ENCODE data around the gene COG3.

DNA sequence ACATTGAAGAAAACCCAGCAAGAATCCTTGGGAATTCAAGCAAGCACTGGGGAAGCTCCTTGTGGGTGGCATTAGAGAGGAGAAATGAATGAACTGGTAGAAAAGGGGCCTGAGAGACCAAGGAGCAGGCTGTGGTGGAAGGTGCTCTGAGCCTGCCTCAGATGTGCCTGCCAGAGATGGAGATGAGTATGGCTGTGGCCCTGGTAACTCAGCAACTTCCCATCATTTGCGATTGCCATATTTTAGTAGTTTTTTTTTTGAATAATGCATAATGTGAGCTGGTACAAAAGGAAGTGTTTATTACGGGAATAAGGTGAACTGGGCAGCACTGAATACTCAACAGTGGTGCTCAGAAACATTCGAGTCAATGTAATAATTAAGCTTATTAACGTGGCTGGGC, 111.7 kb downstream of the COG3 start:
- no peak for TF ChIP-seq HDAC6 (IDR thresholded peaks at IDR 0.05; ENCODE audit: unreplicated experiment)
- TF ChIP-seq RAD21 (IDR thresholded peaks at IDR 0.05; ENCODE audit: insufficient read depth, low read depth, low read length): no peak
- TF ChIP-seq, protein P1, sequence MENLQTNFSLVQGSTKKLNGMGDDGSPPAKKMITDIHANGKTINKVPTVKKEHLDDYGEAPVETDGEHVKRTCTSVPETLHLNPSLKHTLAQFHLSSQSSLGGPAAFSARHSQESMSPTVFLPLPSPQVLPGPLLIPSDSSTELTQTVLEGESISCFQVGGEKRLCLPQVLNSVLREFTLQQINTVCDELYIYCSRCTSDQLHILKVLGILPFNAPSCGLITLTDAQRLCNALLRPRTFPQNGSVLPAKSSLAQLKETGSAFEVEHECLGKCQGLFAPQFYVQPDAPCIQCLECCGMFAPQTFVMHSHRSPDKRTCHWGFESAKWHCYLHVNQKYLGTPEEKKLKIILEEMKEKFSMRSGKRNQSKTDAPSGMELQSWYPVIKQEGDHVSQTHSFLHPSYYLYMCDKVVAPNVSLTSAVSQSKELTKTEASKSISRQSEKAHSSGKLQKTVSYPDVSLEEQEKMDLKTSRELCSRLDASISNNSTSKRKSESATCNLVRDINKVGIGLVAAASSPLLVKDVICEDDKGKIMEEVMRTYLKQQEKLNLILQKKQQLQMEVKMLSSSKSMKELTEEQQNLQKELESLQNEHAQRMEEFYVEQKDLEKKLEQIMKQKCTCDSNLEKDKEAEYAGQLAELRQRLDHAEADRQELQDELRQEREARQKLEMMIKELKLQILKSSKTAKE (IDR thresholded peaks at IDR 0.05; ENCODE audit: low read depth, poor library complexity, severe bottlenecking): no peak
- TF ChIP-seq, protein P2, sequence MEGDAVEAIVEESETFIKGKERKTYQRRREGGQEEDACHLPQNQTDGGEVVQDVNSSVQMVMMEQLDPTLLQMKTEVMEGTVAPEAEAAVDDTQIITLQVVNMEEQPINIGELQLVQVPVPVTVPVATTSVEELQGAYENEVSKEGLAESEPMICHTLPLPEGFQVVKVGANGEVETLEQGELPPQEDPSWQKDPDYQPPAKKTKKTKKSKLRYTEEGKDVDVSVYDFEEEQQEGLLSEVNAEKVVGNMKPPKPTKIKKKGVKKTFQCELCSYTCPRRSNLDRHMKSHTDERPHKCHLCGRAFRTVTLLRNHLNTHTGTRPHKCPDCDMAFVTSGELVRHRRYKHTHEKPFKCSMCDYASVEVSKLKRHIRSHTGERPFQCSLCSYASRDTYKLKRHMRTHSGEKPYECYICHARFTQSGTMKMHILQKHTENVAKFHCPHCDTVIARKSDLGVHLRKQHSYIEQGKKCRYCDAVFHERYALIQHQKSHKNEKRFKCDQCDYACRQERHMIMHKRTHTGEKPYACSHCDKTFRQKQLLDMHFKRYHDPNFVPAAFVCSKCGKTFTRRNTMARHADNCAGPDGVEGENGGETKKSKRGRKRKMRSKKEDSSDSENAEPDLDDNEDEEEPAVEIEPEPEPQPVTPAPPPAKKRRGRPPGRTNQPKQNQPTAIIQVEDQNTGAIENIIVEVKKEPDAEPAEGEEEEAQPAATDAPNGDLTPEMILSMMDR (IDR thresholded peaks at IDR 0.05 in 2 of 3, conservative IDR thresholded peaks at IDR 0.05 in 1 of 3; ENCODE audit: control insufficient read depth in 2 of 3, extremely low read depth in 1 of 3, insufficient read depth in 1 of 3, low read depth in 3 of 3, low read length in 3 of 3): no peak
- TF ChIP-seq EP300 (IDR thresholded peaks at IDR 0.05; ENCODE audit: borderline replicate concordance in 1 of 2, control insufficient read depth in 1 of 2, low read depth in 2 of 2, low read length in 2 of 2): no peak
- no peak for TF ChIP-seq POLR2A (IDR thresholded peaks at IDR 0.05; ENCODE audit: low read depth, low read length)
- TF ChIP-seq, protein P3, sequence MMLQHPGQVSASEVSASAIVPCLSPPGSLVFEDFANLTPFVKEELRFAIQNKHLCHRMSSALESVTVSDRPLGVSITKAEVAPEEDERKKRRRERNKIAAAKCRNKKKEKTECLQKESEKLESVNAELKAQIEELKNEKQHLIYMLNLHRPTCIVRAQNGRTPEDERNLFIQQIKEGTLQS (IDR thresholded peaks at IDR 0.05; ENCODE audit: borderline replicate concordance, extremely low read depth, low read depth, low read length): no peak
- TF ChIP-seq, protein P4, sequence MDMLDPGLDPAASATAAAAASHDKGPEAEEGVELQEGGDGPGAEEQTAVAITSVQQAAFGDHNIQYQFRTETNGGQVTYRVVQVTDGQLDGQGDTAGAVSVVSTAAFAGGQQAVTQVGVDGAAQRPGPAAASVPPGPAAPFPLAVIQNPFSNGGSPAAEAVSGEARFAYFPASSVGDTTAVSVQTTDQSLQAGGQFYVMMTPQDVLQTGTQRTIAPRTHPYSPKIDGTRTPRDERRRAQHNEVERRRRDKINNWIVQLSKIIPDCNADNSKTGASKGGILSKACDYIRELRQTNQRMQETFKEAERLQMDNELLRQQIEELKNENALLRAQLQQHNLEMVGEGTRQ (IDR thresholded peaks at IDR 0.05; ENCODE audit: borderline replicate concordance, low read depth, low read length): no peak
- TF ChIP-seq TCF12 (IDR thresholded peaks at IDR 0.05; ENCODE audit: low read depth, low read length): no peak
- TF ChIP-seq SIN3A (IDR thresholded peaks at IDR 0.05; ENCODE audit: low read depth, low read length): no peak
- TF ChIP-seq SREBF2 (IDR thresholded peaks at IDR 0.05; ENCODE audit: low read length): no peak
- TF ChIP-seq, protein P5, sequence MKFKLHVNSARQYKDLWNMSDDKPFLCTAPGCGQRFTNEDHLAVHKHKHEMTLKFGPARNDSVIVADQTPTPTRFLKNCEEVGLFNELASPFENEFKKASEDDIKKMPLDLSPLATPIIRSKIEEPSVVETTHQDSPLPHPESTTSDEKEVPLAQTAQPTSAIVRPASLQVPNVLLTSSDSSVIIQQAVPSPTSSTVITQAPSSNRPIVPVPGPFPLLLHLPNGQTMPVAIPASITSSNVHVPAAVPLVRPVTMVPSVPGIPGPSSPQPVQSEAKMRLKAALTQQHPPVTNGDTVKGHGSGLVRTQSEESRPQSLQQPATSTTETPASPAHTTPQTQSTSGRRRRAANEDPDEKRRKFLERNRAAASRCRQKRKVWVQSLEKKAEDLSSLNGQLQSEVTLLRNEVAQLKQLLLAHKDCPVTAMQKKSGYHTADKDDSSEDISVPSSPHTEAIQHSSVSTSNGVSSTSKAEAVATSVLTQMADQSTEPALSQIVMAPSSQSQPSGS (IDR thresholded peaks at IDR 0.05; ENCODE audit: low read length): no peak
- TF ChIP-seq, protein P6, sequence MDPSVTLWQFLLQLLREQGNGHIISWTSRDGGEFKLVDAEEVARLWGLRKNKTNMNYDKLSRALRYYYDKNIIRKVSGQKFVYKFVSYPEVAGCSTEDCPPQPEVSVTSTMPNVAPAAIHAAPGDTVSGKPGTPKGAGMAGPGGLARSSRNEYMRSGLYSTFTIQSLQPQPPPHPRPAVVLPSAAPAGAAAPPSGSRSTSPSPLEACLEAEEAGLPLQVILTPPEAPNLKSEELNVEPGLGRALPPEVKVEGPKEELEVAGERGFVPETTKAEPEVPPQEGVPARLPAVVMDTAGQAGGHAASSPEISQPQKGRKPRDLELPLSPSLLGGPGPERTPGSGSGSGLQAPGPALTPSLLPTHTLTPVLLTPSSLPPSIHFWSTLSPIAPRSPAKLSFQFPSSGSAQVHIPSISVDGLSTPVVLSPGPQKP (IDR thresholded peaks at IDR 0.05; ENCODE audit: low read depth, low read length): no peak
- TF ChIP-seq SP1 (IDR thresholded peaks at IDR 0.05; ENCODE audit: low read depth, low read length): no peak
